Measurements from ENCODE around the gene FSTL4.

The FSTL4 gene

GRCh38 chr5:133164759-133165158, 447.6 kb downstream of the FSTL4 start:
- H3K4me1 ChIP-seq (ENCODE audit: insufficient read depth, low read length, severe bottlenecking), result no peaks in the 10 kb centered on the region
- H3K4me3 ChIP-seq (ENCODE audit: low read depth, low read length, poor library complexity, severe bottlenecking), result no peak overlapping the region

GRCh38 chr5:133163839-133164238, 448.5 kb downstream of the FSTL4 start:
- H3K27me3 ChIP-seq (ENCODE audit: insufficient read depth, low read length), result no peaks in the 10 kb centered on the region

More at GRCh38 chr5:133164759-133165158, 447.6 kb downstream of the FSTL4 start:
- no peaks in the 10 kb centered on the region for H3K9me2 ChIP-seq (ENCODE audit: low read depth, low read length)
- TF ChIP-seq CTCF (IDR thresholded peaks at IDR 0.05; ENCODE audit: low read length) (no peak), EZH2 (IDR thresholded peaks at IDR 0.05; ENCODE audit: borderline replicate concordance, low read length) (no peak)
- no peak overlapping the region for H3K9ac ChIP-seq (ENCODE audit: low read length)
- H2AFZ ChIP-seq (ENCODE audit: low read length), result no peak overlapping the region
- no peaks in the 10 kb centered on the region for H3K79me2 ChIP-seq (ENCODE audit: insufficient read depth, low read length)
- H3K27me3 ChIP-seq (ENCODE audit: insufficient read depth, low read length), result no peaks in the 10 kb centered on the region
- H3K4me2 ChIP-seq (ENCODE audit: low read length), result no peak overlapping the region
- H3K9me3 ChIP-seq (ENCODE audit: low read length), result no peaks in the 10 kb centered on the region
- no peak overlapping the region for H3K27ac ChIP-seq (ENCODE audit: low read depth, low read length, poor library complexity, severe bottlenecking)
- no peaks in the 10 kb centered on the region for H4K20me1 ChIP-seq (ENCODE audit: insufficient read depth, low read length)
- H3F3A ChIP-seq (ENCODE audit: insufficient read depth, low read length), result no peaks in the 10 kb centered on the region
- no peaks in the 10 kb centered on the region for H3K36me3 ChIP-seq (ENCODE audit: insufficient read depth, low read length)

GRCh38 chr5:133159543-133159942, 452.8 kb downstream of the FSTL4 start:
- H3K9me2 ChIP-seq (ENCODE audit: low read depth, low read length), result no peaks in the 10 kb centered on the region
- no peak overlapping the region for H3K4me2 ChIP-seq (ENCODE audit: low read length)
- no peak for TF ChIP-seq CTCF (IDR thresholded peaks at IDR 0.05; ENCODE audit: low read length)
- no peak for TF ChIP-seq EZH2 (IDR thresholded peaks at IDR 0.05; ENCODE audit: borderline replicate concordance, low read length)
- H3K9ac ChIP-seq (ENCODE audit: low read length), result no peak overlapping the region
- no peaks in the 10 kb centered on the region for H3K36me3 ChIP-seq (ENCODE audit: insufficient read depth, low read length)
- H3F3A ChIP-seq (ENCODE audit: insufficient read depth, low read length), result no peaks in the 10 kb centered on the region
- no peak overlapping the region for H3K4me3 ChIP-seq (ENCODE audit: low read depth, low read length, poor library complexity, severe bottlenecking)
- no peaks in the 10 kb centered on the region for H3K9me3 ChIP-seq (ENCODE audit: low read length)
- no peaks in the 10 kb centered on the region for H4K20me1 ChIP-seq (ENCODE audit: insufficient read depth, low read length)
- H3K27ac ChIP-seq (ENCODE audit: low read depth, low read length, poor library complexity, severe bottlenecking), result no peak overlapping the region
- H3K27me3 ChIP-seq (ENCODE audit: insufficient read depth, low read length), result 0 out of 2 replicates have a peak, but pooled peaks cover 4% of the 10 kb centered on the region
- no peaks in the 10 kb centered on the region for H3K79me2 ChIP-seq (ENCODE audit: insufficient read depth, low read length)
- no peaks in the 10 kb centered on the region for H3K4me1 ChIP-seq (ENCODE audit: insufficient read depth, low read length, severe bottlenecking)
- no peak overlapping the region for H2AFZ ChIP-seq (ENCODE audit: low read length)

More at GRCh38 chr5:133163839-133164238, 448.5 kb downstream of the FSTL4 start:
- Histone ChIP-seq H3K27ac (ENCODE audit: low read depth, low read length, poor library complexity, severe bottlenecking) (no peak overlapping the region), H3K36me3 (ENCODE audit: insufficient read depth, low read length) (no peaks in the 10 kb centered on the region), H3K79me2 (ENCODE audit: insufficient read depth, low read length) (no peaks in the 10 kb centered on the region), H4K20me1 (ENCODE audit: insufficient read depth, low read length) (no peaks in the 10 kb centered on the region), H3K4me3 (ENCODE audit: low read depth, low read length, poor library complexity, severe bottlenecking) (no peak overlapping the region), H3K4me1 (ENCODE audit: insufficient read depth, low read length, severe bottlenecking) (no peaks in the 10 kb centered on the region), H3K9me3 (ENCODE audit: low read length) (no peaks in the 10 kb centered on the region), H3K9ac (ENCODE audit: low read length) (no peak overlapping the region), H2AFZ (ENCODE audit: low read length) (no peak overlapping the region), H3K9me2 (ENCODE audit: low read depth, low read length) (no peaks in the 10 kb centered on the region), H3F3A (ENCODE audit: insufficient read depth, low read length) (no peaks in the 10 kb centered on the region), H3K4me2 (ENCODE audit: low read length) (no peak overlapping the region)
- TF ChIP-seq EZH2 (IDR thresholded peaks at IDR 0.05; ENCODE audit: borderline replicate concordance, low read length), result no peak

GRCh38 chr5:133155326-133155969, 456.9 kb downstream of the FSTL4 start:
- TF ChIP-seq EZH2 (IDR thresholded peaks at IDR 0.05; ENCODE audit: borderline replicate concordance, low read length) (no peak), CTCF (IDR thresholded peaks at IDR 0.05; ENCODE audit: low read length) (no peak)
- Histone ChIP-seq H3K9me2 (ENCODE audit: low read depth, low read length) (no peaks in the 10 kb centered on the region), H3F3A (ENCODE audit: insufficient read depth, low read length) (no peaks in the 10 kb centered on the region), H4K20me1 (ENCODE audit: insufficient read depth, low read length) (no peaks in the 10 kb centered on the region), H3K9ac (ENCODE audit: low read length) (no peak overlapping the region), H3K79me2 (ENCODE audit: insufficient read depth, low read length) (no peaks in the 10 kb centered on the region), H3K4me2 (ENCODE audit: low read length) (no peak overlapping the region), H3K9me3 (ENCODE audit: low read length) (no peaks in the 10 kb centered on the region), H3K4me3 (ENCODE audit: low read depth, low read length, poor library complexity, severe bottlenecking) (no peak overlapping the region), H3K36me3 (ENCODE audit: insufficient read depth, low read length) (no peaks in the 10 kb centered on the region), H3K27ac (ENCODE audit: low read depth, low read length, poor library complexity, severe bottlenecking) (no peak overlapping the region), H2AFZ (ENCODE audit: low read length) (no peak overlapping the region), H3K4me1 (ENCODE audit: insufficient read depth, low read length, severe bottlenecking) (no peaks in the 10 kb centered on the region), H3K27me3 (ENCODE audit: insufficient read depth, low read length) (0 out of 2 replicates have a peak, but pooled peaks cover 4% of the 10 kb centered on the region)
